HG02943 (cell line): ENCODE measurements around the gene LDLRAD4.

Experiments
- ATAC-seq: cut with Tn5 transposase; IDR thresholded peaks from one replicate; pipeline ENCODE4 v1.9.1; 2021; ENCODE audit warnings: mild to moderate bottlenecking, low read depth, moderate library complexity; ENCODE audit not compliant: unreplicated experiment

Gene LDLRAD4

DNA sequence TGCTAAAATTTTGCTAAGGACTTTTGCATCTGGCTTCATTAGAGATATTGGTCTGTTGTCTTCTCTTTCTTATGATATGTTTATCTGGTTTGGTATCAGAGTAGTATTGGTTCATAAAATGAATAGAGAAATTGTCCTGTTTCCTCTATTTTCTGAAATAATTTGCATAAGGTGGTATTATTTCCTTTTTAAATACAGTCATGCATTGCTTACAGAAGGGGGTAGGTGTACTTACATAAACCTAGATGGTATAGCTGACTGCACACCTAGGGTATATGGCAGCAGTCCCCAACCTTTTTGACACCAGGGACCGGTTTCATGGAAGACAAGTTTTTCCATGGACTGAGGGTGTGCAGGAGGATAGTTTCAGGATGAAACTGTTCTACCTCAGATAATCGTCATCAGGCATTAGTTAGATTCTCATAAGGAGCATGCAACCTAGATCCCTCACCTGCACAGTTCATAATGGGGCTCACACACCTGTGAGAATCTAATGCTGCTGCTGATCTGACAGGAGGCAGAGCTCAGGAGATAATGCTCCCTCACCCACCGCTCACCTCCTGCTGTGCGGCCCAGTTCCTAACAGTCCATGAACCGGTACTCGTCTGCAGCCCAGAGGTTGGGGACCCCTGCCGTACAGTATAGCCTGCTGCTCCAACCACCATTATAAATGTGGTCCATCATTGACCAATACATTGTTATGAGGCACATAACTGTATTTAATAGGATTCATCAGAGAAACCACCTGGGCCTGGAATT, 318.6 kb downstream of the LDLRAD4 start:
- no peak for ATAC-seq

DNA sequence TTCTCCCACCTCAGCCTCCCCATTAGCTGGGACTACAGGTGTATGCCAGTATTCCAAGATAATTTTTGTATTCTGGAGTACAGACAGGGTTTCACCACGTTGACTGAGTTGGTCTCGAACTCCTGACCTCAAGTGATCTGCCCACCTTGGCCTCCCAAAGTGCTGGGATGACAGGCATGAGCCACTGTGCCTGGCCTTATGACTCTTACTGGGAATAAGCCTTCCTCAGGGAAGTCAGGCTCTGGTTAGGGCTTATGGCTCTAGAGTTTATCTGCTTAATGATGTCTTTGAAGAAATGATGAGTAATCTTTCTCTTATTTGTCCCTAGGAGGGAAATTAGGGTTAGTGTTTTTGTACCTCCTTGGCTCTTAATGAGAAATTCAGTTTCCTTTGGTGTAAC, 320.1 kb downstream of the LDLRAD4 start:
- no peak for ATAC-seq

DNA sequence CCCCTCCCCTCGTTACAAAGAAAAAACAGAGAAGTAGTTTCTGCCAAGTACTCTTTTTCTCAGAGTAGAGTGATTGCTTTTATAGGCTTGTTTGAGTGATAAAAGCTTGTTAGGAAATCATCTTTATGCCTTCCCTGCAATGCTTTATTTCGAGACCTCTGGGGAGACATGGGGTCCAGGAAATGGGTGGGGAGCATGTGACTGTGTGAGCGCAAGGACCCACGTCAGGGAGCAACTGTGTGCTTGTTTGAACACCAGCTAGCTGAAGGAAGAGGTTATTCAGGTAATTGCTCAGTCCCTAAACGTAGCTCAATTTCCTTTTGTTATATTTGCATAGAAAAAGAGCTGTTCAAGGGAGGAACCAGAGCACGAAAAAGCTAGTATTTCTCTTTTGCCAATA, 320.5 kb downstream of the LDLRAD4 start:
- no peak for ATAC-seq

DNA sequence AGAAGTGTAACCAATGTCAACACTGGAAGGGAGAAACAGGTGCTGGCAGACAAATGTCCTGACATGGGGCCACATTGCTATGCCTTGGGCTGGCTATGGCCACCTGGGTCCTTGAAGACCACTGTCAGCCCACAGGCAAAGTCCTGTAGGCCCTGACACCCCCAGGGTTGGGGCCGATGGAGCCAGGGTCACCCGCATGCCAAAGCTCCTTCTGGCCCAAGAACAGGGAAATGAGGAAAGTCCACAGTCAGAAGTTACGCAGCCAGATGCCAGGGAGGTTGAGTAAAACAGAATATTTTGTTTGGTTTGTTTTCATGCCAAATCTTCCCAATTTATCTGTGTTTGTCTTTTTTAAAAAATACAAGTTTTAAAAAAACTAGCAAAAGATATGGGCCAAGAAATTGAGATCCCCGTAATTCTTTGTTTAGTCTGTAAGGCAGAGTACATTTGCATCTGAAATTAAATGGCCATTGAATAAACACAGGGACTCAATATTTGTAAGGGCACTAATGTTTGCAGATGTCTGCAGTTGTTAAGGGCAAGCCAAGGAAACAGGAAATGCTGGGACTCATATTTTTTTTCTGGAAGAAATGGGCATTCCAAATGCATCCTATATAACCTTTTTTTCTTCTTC, 321.4 kb downstream of the LDLRAD4 start:
- no peak for ATAC-seq

DNA sequence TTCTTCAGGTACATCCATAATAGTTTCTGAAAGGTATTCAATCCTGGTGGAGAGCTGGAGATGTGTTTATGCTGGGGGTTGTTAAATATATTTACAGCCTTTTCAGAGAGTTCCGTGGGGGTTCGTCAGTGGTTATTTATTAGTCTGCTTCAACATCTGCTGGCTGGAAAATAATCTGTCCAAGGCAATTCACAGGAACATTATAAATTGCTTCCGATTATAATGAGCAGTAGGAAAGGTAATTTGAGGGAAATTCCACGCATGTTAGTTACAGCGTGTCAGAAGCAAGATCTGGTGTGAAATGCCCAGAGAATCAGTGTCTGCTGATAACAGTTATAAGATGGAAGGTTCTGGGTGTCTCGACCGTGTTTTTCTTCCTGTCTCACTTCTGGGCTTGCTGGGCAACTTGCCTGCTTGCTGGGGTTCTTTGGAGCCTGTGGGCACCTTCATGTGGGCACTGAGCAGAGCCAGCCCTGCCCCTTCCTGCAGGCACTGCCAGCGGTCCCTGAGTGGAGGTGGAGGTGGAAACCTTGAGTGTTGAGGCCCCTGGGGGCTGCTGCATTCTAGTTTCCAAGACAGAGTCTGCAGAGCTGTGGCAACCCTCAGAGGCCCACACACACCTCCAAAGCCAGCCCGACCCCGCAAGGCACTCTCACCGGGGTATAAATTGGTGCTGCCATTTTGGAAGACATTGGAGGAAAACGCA, 322.1 kb downstream of the LDLRAD4 start:
- no peak for ATAC-seq

DNA sequence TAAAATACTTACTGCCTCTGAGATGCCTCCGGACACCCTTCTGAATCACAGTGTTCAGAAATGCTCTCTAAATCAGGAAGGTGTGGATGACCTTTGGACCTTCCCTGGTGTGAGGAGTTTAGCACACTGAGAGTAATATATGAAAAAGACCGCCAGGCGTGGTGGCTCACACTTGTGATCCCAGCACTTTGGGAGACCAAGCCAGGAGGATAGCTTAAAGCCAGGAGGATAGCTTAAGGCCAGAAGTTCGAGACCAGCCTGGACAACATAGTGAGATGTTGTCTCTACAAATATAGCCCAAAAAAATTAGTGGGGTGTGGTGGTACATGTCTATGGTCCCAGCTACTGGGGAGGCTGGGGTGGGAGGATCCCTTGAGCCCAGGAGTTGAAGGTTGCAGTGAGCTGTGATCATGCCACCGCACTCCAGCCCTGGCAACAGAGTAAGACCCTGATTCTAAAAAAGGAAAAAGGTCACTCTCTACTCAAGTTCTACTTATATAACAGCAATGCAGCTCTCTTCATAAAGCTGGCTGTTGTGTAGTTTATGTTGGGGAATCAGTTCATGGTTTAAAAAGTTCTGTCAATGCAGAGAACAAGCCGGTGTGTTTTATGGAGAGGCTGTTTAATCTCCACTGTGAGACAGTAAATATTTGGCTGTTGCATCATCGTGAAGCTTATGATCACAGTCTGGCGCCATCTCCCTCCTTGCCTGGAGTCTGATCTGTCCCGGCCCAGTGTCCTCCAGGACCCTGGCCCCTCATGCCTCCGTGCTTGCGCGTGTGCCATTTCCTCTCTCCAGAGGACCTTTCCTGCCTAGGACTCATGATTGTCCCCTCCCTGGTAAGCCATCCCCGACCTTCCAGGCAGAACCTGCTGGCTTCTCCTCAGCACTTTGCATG, 323.3 kb downstream of the LDLRAD4 start:
- ATAC-seq = no peak

DNA sequence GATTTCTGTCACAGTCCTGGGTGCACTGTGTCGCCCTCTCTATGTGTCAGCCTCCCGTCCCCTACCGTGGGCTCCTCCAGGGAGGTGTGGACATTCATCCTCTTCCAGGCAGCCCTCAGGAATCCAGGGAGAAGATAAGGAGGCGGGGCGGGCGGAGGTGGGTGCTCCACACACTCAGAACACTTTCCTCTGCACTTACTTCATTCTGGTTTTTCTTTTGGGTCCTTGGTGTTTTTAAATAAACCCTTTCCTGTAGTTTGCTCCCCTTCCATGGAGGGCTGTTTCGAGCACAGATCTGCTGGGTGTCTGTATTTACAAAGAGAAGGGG, 323.9 kb downstream of the LDLRAD4 start:
- ATAC-seq = no peak

DNA sequence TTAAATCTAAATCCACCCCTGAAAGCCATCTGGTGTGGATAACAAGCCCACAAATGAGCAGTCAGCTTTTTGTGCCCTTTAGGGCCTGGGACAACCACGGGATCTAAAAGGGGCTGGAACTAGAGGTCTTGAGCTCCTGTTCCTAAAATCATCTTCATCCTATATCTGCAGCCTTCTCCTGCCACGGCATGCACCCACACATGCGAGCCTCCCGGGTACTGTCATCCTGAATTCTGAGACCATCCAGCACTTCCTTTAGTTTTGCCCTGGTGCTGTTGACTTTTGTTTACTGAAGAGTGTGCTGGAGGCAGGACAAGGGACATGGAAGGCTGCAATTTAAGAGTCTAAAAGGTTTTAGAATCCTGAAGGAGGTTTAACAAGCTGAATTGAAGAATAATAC, 324.6 kb downstream of the LDLRAD4 start:
- ATAC-seq = no peak

DNA sequence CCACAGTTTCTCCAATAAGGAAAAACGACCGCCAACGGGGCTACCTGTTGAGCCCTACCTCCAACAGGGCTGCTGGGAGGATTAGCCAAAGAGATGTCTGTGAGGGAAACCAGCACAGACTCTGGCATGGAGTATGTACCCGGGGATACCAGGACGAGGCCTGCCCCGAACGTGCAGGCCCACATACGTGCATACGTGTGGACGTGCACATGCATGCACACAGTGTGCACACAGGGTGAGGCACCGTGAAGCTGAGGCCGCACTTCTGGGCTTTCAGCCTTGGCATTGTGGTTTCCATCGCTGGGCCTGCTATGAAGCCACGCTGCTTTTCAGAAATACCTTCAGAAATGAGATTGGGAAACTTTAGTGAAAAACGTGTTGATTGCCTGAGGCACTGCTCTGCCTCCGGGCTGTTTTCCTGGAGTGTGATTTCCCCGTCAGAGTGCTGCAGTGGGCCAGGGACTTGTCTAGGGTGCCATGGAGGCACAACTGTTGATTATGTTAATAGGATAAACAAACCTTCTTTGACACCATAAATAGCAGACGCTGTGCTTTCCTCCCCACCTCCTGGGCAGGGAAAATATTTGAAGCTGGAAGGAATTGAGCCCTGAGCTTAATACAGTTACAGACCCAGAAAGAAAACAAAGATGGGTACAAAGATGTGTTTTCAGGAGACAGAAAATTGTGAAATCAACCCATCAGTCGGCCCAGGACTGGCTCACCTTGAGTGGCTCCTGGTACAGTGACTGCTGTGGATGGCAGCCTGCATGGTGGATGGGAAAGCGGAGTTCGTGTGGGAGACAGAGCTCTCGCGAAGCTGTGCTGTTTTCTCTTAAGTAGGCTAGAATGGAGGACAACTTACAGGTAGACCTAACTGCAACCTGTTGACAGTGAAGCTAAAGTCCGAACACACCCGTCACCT, 325.5 kb downstream of the LDLRAD4 start:
- ATAC-seq = no peak

DNA sequence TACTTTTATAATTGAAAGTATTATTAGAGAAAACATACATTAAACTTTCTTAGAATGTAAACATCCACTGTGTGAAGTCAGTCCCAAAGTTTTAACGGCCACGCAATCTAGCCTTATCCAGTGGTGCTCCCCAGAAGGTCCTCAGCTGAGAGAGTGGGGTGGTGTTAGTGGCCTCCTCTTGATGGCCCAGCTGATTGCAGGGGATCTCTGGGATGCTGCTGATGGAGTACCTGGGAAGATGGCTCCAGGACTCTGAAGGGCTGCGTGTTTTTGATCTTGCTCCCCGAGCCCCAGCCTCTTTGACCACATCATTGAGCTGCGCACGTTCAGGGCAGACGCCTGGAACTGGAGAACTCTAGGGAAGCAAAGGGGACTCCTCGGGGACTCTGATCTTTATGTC, 326.4 kb downstream of the LDLRAD4 start:
- no peak for ATAC-seq

DNA sequence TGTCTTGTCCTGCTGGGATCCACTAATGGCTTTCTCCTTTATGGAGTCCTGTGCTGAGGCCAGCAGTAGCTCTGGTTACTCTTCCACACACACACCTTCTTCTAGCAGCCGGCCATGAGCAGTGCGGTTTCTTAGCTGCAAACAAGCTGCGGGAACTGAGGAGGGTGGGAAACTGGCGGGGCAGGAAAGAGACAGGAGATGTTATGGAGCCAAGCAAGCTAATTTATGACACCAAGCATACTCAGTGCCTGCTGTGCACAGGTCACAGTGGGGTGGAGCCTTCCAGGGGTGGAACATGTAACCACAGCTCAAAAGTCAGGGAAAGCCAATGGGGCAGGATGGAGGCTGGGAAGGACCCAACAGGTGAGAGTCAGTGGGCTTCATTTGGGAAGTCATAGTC, 327.0 kb downstream of the LDLRAD4 start:
- ATAC-seq = no peak

DNA sequence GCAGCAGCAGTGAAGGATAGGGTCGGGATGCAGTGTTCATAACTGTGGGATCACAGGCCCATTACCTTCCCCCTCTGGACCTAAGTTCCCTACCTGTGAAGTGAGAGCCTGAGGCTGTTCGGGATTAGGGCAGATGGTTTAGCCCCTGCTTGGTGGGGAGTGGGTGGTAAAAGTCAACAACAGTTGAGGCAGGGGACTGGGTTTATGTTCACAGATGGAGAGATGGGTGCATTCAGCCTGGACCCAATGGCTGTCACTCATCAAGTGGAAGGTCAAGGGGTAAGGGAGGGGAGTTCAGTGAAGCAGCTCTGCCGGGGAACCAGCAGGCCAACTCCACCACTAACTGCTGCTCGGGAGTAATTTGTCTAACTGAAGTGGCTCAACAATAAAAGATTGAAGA, 327.4 kb downstream of the LDLRAD4 start:
- no peak for ATAC-seq

DNA sequence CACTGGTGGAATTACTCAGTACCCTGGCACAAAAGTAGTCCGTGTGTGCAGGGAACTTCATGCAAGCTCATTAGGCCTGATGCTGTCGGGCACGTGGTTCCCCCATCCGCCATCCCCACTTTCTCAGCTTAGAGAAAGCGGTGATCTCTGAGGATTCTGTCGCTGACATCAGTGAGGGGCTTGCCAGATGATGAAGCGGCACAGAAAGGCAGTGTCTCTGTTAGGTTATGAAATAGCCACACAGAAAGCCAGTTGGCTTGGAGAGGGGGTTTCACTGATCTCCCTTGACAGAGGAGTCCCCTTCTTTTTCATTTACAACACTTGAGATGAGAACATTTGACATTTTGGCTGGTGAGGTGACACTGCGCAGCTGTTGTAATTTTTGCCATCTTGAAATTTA, 328.1 kb downstream of the LDLRAD4 start:
- ATAC-seq = no peak

DNA sequence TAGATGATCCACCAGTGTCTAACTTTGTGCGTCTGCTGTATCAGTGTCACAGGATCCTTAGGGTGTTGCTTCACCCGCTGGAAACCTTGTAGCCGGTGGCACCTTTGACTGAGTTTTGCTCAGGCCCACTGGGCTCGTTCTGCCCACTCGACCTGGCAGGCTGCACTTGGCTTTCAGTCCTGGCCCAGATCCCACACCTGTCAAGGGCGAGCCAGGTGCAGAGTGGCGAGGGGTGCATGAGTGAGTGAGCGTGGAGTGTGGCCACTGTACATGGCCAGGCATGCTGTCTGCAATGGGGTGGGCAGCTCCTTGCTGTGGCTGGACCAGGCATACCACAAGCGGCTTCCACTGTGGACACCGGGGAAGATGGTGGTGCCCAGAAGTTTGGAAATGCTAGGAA, 328.8 kb downstream of the LDLRAD4 start:
- ATAC-seq = no peak

DNA sequence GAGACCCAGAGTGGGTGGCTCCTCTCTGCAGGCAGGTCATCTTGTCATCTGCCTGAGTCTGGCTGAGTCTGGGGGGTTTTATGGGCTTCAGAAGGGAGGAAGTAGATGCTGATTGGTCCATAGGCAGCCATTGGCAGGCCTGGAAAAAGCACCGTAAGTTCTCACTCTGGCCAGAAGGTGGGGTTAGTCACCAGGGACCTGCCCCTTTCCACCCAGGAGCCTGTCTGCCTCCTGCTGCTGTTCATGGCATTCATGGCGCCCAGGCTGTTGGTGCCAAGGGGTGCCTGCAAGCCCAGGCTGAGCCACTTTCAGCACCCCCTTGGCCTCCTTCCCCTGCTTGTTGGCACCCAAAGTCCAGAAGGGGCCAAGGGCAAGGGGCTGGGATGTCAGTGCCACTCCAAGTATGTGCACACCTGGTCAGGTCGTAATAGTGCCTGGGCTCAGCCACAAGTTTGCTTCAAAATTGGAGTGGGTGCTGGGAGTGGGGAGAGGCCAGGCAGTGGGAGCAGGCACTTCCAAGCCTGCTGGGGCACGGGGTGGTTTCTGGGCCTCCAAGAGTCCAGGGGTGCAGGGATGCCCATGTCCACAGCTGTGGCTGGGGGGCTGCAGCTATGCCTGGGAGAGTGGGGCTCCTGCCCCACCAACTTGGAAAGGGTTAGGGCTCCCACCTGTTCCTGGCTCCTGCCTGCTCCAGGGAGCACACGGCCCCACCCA, 329.7 kb downstream of the LDLRAD4 start:
- ATAC-seq = no peak

DNA sequence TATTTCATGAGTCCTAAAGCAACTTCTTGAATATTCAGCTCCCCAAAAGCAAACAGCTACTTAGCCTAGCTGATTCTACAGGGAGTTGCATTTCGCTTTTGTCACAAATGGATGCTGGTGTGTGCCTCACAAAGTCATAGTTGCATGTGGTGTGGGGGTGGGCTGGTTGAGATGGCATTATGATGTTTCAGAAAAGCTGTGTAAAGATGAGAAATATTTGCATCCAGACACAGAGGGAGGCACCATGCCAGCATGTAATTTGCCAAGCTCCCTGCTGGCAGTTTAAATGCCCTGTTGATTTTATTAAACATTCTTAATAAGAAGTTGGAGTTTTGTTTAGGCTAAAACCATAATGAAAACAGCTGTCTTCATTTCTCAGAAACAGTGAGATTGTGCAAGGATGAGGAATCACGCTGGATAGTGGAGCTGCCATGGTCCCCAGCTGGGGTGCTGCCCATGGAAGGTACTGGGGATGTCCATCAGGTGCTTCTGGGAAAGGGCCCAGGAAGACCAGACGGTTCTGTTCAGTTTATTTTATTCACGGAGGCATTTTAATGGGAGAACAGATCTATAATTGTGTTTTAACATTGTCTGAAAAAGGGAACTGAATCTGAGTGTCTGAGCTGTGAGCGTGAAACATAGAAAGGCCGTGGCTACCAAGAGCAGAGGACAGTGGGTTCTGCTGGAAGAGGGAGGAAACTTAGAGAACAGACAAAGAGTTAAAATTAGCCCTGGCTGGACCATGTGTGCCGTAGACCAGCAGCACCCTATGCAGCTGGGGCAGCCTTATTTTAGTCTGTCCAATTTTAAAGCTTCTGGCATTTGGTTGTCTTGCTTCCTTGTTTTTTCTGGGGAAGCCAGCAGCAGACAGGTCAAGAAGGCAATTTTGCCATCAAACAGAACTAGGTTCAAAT, 330.7 kb downstream of the LDLRAD4 start:
- no peak for ATAC-seq

DNA sequence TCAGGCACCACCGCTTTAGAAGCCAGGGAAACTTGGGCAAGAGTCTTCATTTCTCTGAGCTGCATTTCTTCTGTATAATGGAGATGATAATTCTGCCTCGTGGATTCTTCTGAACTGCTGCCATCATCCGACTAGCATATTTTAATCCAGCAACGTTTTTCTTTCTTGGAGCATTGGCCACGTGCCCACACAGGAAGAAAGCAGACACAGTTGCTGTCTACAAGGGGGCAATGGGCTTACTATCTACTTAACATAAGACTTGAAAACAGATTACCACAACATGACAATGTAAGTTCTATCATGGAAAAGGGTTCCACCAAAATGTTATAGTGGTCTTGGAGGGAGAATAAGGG, 331.3 kb downstream of the LDLRAD4 start:
- ATAC-seq = no peak
